SU-DHL-6 (cell line): ENCODE results near the gene CDK5RAP3.

ENCODE experiments used
- H2AFZ ChIP-seq: fragments of 200-600 bp; sonication (generic); 2 replicates; pipeline ENCODE4 v1.6.1; 2014; ENCODE audit warnings: low read depth, mild to moderate bottlenecking, moderate library complexity, mixed read lengths, antibody characterized with exemption, low read length; ENCODE audit not compliant: severe bottlenecking
- H3F3A ChIP-seq: fragments of 200-600 bp; shearing (Covaris generic); 2 replicates; pipeline ENCODE4 v1.6.0; 2016; ENCODE audit warnings: antibody characterized with exemption, mild to moderate bottlenecking; ENCODE audit not compliant: insufficient read depth
- H3K27ac ChIP-seq: fragments of 200-600 bp; sonication (generic); 2 replicates; pipeline ENCODE4 v1.5.1; 2016; ENCODE audit warnings: low read depth, mild to moderate bottlenecking, low read length, moderate library complexity, mixed read lengths
- H3K27me3 ChIP-seq: fragments of 200-600 bp; sonication (generic), shearing (Covaris generic); 2 replicates; pipeline ENCODE4 v1.6.0; 2014; ENCODE audit warnings: mild to moderate bottlenecking, low read length
- H3K36me3 ChIP-seq: fragments of 200-600 bp; sonication (generic); 2 replicates; pipeline ENCODE4 v1.6.1; 2014; ENCODE audit warnings: mild to moderate bottlenecking, low read length, mixed read lengths
- H3K4me2 ChIP-seq: fragments of 300-600, 200-600 bp; shearing (Covaris generic), sonication (generic); 2 replicates; pipeline ENCODE4 v1.6.0; 2014; ENCODE audit warnings: low read length, low read depth, mild to moderate bottlenecking; ENCODE audit not compliant: poor library complexity, severe bottlenecking
- H3K4me3 ChIP-seq: fragments of 200-600 bp; sonication (generic); 2 replicates; pipeline ENCODE4 v1.5.1; 2014; ENCODE audit warnings: antibody characterized with exemption, low read length, mild to moderate bottlenecking, mixed read lengths; ENCODE audit not compliant: insufficient read depth, poor library complexity, severe bottlenecking
- H3K79me2 ChIP-seq: fragments of 200-600 bp; sonication (generic); 2 replicates; pipeline ENCODE4 v1.6.1; 2014; ENCODE audit warnings: mild to moderate bottlenecking, low read length, moderate library complexity; ENCODE audit not compliant: insufficient read depth
- H3K9ac ChIP-seq: fragments of 200-600 bp; sonication (generic); 2 replicates; pipeline ENCODE4 v1.7.0; 2014; ENCODE audit warnings: mild to moderate bottlenecking, low read length
- H3K9me2 ChIP-seq: fragments of 200-600 bp; sonication (generic); replicated peaks from 2 replicates; pipeline ENCODE4 v1.6.1; 2014; ENCODE audit warnings: low read length; ENCODE audit not compliant: insufficient read depth
- H3K9me3 ChIP-seq: fragments of 200-600 bp; sonication (generic); 2 replicates; pipeline ENCODE4 v1.6.1; 2014; ENCODE audit warnings: low read length, mixed read lengths; ENCODE audit not compliant: insufficient read depth
- H4K20me1 ChIP-seq: fragments of 200-600 bp; sonication (generic); 2 replicates; pipeline ENCODE4 v1.6.1; 2014; ENCODE audit warnings: low read depth, mild to moderate bottlenecking, antibody characterized with exemption, low read length, moderate library complexity, mixed read lengths
- CTCF ChIP-seq: fragments of 200-600 bp; sonication (generic); IDR thresholded peaks from one replicate; pipeline ENCODE4 v1.5.1; 2017; ENCODE audit warnings: antibody characterized with exemption, mild to moderate bottlenecking, low read length, moderate library complexity; ENCODE audit not compliant: insufficient read depth, poor library complexity, severe bottlenecking
- EZH2phosphoT487 ChIP-seq: fragments of 200-600 bp; sonication (generic), shearing (Covaris generic); conservative IDR thresholded peaks from 2 replicates; pipeline ENCODE4 v1.6.1; 2018; ENCODE audit warnings: mild to moderate bottlenecking, antibody characterized with exemption, low read length, moderate library complexity, mixed read lengths

CDK5RAP3 gene

GRCh38 chr17:47969930-47970724 lies 786 bp upstream of the CDK5RAP3 start:
- Histone ChIP-seq H4K20me1 (no peaks in the 10 kb centered on the region), H3K79me2 (peaks cover 19% of the 10 kb centered on the region), H3F3A (0 out of 2 replicates have a peak, but pooled peaks cover 3% of the 10 kb centered on the region), H3K9me3 (no peaks in the 10 kb centered on the region), H3K4me3 (peak overlapping the region; percentile 24), H3K27ac (no peak overlapping the region), H3K4me2 (peak overlapping the region; percentile 60), H2AFZ (peak overlapping the region; percentile 94), H3K9ac (peak overlapping the region; percentile 47), H3K27me3 (no peaks in the 10 kb centered on the region), H3K9me2 (no peaks in the 10 kb centered on the region), H3K36me3 (no peaks in the 10 kb centered on the region)
- TF ChIP-seq CTCF (no peak), EZH2phosphoT487 (no peak)

- H4K20me1 ChIP-seq = no peaks in the 10 kb centered on the region
- no peak overlapping the region for H3K4me2 ChIP-seq
- no peaks in the 10 kb centered on the region for H3K9me2 ChIP-seq
- no peak for TF ChIP-seq CTCF
- no peak for TF ChIP-seq EZH2phosphoT487
- no peak overlapping the region for H3K9ac ChIP-seq
- no peak overlapping the region for H3K4me3 ChIP-seq
- no peaks in the 10 kb centered on the region for H3K36me3 ChIP-seq
- H3K27ac ChIP-seq = no peak overlapping the region
- H3F3A ChIP-seq = 0 out of 2 replicates have a peak, but pooled peaks cover 3% of the 10 kb centered on the region
- peaks cover 19% of the 10 kb centered on the region for H3K79me2 ChIP-seq
- H3K27me3 ChIP-seq = no peaks in the 10 kb centered on the region
- H3K9me3 ChIP-seq = no peaks in the 10 kb centered on the region
- no peak overlapping the region for H2AFZ ChIP-seq
These were observed 2.6 kb downstream of the CDK5RAP3 start for GRCh38 chr17:47973541-47973940.

- 0 out of 2 replicates have a peak, but pooled peaks cover 3% of the 10 kb centered on the region for H3F3A ChIP-seq
- H3K4me3 ChIP-seq = no peak overlapping the region
- H3K27me3 ChIP-seq = no peaks in the 10 kb centered on the region
- H3K79me2 ChIP-seq = peaks cover 19% of the 10 kb centered on the region
- no peak overlapping the region for H2AFZ ChIP-seq
- no peak overlapping the region for H3K27ac ChIP-seq
- no peaks in the 10 kb centered on the region for H3K9me2 ChIP-seq
- no peaks in the 10 kb centered on the region for H3K9me3 ChIP-seq
- peaks cover 7% of the 10 kb centered on the region; the same call in 1 of the 2 replicates for H3K36me3 ChIP-seq
- H4K20me1 ChIP-seq = no peaks in the 10 kb centered on the region
- no peak overlapping the region for H3K4me2 ChIP-seq
- TF ChIP-seq CTCF (no peak), EZH2phosphoT487 (no peak)
- no peak overlapping the region for H3K9ac ChIP-seq
These were observed 4.4 kb downstream of the CDK5RAP3 start for GRCh38 chr17:47975189-47975822.
